NCI-H748 treated with DMSO at 0.1 percent for 48 hours (cell line): ENCODE data around the gene SLC25A11.
"Not testable (repeated sequence)": the region's sequence is repeated elsewhere in the genome, so short reads cannot be mapped to it uniquely, and the experiment has no call there.

Experiments
- DNase-seq: peaks from one replicate; lab custom pipeline; 2025; lab: John Stamatoyannopoulos, UW

The SLC25A11 gene

GRCh38 chr17:4920351-4921048 lies 19.3 kb downstream of the SLC25A11 start:
- no peak for DNase-seq

- DNase-seq = no peak
Observed at GRCh38 chr17:4919511-4920047, 20.3 kb downstream of the SLC25A11 start.

GRCh38 chr17:4914551-4914950 lies 25.3 kb downstream of the SLC25A11 start:
- DNase-seq = not testable (repeated sequence)

- DNase-seq = no peak
Observed at GRCh38 chr17:4913994-4914393, 25.9 kb downstream of the SLC25A11 start.

GRCh38 chr17:4908711-4909496 lies 30.9 kb downstream of the SLC25A11 start:
- peak; percentile 68 for DNase-seq

GRCh38 chr17:4908301-4908700 lies 31.5 kb downstream of the SLC25A11 start:
- DNase-seq = no peak

- not testable (repeated sequence) for DNase-seq
Observed at GRCh38 chr17:4906642-4907041, 33.2 kb downstream of the SLC25A11 start.

- peak; percentile 84 for DNase-seq
Observed at GRCh38 chr17:4903051-4903818, 36.6 kb downstream of the SLC25A11 start, which contains the start of gene CHRNE. Gene CHRNE (minus strand): TSS chr17:4903098. CDS start chr17:4903063, 35 bp downstream.

- no peak for DNase-seq
Observed at GRCh38 chr17:4902540-4902939, 37.3 kb downstream of the SLC25A11 start.

- DNase-seq = no peak
Observed at GRCh38 chr17:4901648-4902344, 38.0 kb downstream of the SLC25A11 start.

GRCh38 chr17:4901108-4901647 lies 38.7 kb downstream of the SLC25A11 start:
- DNase-seq = no peak

GRCh38 chr17:4900231-4901107 lies 39.4 kb downstream of the SLC25A11 start:
- DNase-seq = no peak

- DNase-seq = peak; percentile 38
Observed at GRCh38 chr17:4899341-4900230, 40.3 kb downstream of the SLC25A11 start, which contains the start of gene C17orf107. Gene C17orf107 (plus strand): TSS chr17:4899536. CDS start chr17:4899763, 227 bp downstream.

GRCh38 chr17:4898927-4899326 lies 40.9 kb downstream of the SLC25A11 start:
- no peak for DNase-seq

GRCh38 chr17:4898351-4898750 lies 41.5 kb downstream of the SLC25A11 start:
- no peak for DNase-seq

- no peak for DNase-seq
Observed at GRCh38 chr17:4897785-4898184, 42.1 kb downstream of the SLC25A11 start.

GRCh38 chr17:4897198-4897687 lies 42.6 kb downstream of the SLC25A11 start:
- DNase-seq = no peak

GRCh38 chr17:4896332-4897197 lies 43.3 kb downstream of the SLC25A11 start:
- DNase-seq = no peak
